Inflammatory macrophage (primary cell): ENCODE data around the gene OR51F2.
"Not testable (repeated sequence)": the region's sequence is repeated elsewhere in the genome, so short reads cannot be mapped to it uniquely, and the experiment has no call there.

ENCODE experiments used
- DNase-seq, 2 donors: peaks; one replicate each; pipeline ENCODE4 v3.0.0-alpha.2; 2020 to 2022
- total RNA-seq, 18 experiments: gene quantifications; one replicate each; lab custom pipeline; 2026; ENCODE audit warnings: mixed read lengths in 6 of 18, inconsistent platforms in 2 of 18; lab: John Stamatoyannopoulos, UW

The OR51F2 gene, protein sequence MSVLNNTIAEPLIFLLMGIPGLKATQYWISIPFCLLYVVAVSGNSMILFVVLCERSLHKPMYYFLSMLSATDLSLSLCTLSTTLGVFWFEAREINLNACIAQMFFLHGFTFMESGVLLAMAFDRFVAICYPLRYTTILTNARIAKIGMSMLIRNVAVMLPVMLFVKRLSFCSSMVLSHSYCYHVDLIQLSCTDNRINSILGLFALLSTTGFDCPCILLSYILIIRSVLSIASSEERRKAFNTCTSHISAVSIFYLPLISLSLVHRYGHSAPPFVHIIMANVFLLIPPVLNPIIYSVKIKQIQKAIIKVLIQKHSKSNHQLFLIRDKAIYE
- total RNA-seq = 0 to 0.07 (median 0) reads per million in 18 experiments

DNA sequence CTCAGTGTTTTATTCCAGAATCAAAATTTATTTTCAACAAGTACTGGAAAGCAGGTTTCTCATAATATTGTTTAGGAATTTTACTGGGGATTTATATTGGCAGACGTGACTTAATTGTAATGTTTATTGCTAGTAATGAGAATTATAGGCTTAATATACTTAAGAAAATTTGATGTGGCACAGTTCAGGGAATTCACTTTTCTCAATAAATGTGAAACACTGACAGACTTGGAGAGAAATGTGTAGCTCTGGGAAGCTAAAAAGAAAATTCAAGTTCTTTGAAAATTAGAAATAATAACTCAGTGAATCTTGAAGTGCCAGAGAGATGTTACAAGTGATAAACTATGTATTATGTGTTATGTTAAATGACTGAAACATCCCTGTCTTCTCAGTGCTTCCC lies at the start of gene OR51F2:
Gene OR51F2 (plus strand): TSS at position 301 of the 400 bp plus-strand sequence. CDS start 101 bp downstream, outside the sequence.
- DNase-seq = no peak

DNA sequence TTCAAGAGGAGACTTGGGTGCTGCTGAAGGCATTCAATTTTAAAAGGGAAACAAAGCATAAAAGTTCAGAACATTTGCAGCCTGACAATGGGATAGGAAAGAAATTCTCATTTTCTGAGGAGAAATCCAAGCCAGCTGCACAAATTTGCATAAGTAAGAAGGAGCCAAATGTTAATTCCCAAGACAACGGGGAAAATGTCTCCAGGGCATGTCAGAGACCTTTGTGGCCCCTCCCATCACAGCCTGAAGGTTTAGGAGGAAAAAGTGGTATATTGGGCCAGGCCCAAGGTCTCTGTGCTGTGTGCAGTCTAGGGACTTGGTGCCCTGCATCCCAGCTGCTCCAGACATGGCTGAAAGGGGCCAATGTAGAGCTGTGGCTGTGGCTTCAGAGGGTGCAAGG lies 38.7 kb upstream of the OR51F2 start:
- DNase-seq = no peak

DNA sequence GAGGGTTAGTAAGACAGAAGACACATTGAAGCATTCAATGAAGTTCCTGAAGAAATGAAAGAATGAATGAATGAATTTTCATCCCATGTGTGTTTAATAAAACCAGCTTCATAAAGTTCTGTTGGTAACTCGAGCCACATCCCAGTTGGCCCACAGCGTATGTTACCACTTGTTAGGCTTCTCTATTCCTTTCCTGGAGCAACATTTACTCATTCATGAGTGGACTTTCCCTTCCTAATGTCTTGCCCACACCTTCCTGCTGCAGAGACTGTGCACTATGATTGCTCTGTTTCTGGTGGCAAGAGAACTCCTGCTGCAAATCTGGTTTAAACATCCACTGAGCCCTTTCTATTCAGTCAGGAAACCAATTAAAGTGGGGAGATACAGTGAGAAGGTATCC lies 23.9 kb upstream of the OR51F2 start:
- no peak for DNase-seq

DNA sequence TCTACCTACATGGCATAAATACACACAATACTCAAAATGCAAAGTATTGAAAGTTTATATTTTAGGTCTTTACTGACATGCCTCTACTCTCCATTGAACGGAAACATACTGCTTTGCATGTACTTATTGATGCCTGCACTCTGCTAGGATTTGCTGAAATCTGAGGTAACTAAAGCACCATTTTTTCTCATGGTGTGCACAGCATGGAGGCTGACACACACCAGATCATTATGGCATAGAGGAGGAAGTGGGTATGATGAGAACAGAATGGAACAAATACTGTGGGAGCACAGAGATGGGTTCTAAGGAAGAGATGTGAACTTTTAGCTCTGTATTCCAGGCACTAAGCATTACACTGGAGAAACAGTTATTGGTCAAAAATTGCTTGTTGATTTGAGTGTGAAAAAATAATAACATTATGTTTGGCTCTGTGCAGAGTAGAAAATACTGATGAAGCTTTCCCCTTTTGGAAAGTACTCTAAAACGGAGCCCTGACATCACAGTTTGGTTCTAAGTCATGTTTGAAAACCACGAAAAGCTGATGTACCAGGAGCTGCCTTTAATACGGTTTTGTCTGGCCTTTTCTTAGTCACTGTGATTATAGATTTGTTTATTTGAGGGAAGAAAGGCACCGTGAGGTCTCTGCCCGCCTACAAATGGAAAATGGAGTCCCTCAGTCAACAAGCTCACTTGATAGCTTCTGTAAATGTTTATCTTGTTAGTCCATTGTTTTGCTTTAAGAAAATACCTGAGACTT lies 22.5 kb upstream of the OR51F2 start:
- DNase-seq = no peak

DNA sequence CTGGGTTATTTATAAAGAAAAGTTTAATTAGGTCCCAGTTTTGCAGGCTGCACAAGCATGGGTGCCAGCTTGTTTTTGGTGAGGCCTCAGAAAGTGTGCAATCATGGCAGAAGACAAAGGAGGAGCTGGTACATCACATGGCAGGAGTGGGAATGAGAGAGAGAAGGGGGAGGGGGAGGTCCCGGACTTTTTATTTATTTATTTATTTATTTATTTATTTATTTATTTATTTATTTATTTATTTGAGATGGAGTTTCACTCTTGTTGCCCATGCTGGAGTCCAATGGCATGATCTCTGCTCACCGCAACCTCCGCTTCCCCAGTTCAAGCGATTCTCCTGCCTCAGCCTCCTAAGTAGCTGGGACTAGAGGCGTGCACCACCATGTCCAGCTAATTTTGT lies 19.8 kb upstream of the OR51F2 start:
- DNase-seq = not testable (repeated sequence)

DNA sequence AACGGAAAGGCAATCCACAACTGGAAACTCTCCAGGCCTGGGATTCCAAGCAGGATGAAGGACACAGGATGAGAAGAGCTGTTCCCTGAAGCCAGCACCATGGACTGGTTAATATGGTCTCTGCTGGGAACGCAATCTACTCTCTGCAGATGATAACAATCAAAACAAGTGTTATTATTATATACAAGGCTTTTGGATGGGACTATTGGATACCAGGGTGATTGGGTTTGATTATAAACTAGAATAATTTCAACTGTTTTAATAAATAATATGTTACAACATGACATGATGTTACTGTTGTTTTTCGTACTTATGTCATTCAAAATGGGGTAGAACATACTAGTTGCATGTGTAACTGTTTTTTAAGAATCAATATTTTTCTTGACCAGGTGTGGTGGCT lies 16.8 kb upstream of the OR51F2 start, which contains the start of gene OR52R1:
Gene OR52R1 (minus strand): TSS at position 101 of the 400 bp plus-strand sequence. CDS start 0 bp downstream, at position 101.
- no peak for DNase-seq

DNA sequence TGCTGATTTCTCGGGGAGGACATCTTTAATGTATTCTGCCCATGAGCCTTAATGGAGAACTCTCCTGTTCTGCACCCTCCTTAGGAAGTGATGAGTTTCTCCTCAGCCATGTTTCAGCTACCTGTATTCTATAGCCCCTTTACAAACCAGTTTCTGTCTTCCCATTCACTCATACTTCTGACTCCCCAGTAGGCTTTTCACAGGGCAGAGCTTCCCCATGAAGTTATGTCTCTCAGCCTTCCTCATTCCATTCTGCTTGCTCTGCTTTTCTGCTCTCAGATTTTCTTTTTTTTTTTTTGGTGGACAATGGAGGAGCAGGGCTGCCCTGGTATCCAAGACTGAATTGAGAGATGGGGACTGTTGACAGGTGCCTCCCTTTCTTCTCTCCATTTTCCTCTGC lies 12.6 kb upstream of the OR51F2 start:
- no peak for DNase-seq

DNA sequence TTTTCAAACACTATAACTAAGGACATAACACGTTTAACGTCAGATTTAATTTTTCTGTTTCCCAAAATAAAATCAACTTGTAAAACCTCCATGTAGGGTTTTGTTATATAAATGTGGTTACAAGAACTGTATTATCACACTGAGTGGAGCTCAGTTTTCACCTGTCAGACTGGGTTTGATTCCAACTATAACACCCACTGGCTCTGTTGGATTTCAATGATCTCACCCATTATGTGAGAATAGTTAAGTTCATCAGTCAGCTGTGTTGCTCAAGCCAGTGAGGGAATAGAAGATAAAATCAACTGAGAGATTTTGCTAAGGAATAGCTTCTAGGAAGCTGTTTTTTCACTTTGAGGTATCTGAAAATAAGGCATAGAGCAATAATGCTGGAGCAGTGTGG lies 11.9 kb upstream of the OR51F2 start:
- DNase-seq = no peak

DNA sequence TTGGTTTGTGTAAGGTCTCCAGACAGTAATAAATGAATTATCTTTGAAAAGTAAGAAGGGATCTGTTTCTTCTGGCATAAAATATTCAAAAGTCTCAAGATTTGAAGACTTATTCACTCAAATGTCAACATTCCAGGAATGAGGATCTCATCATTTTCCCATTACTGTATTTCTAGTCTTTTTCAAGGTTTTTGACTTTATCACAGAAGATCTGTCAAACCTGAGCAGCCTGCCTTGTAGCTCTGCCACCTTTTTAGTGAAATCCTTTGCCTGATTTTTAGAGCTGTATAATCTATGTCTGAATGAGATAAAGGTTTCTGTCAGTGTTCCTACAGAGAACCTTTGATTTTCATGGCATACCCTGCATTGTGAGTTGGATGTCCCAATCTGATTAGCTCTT lies 4.0 kb downstream of the OR51F2 start:
- no peak for DNase-seq

DNA sequence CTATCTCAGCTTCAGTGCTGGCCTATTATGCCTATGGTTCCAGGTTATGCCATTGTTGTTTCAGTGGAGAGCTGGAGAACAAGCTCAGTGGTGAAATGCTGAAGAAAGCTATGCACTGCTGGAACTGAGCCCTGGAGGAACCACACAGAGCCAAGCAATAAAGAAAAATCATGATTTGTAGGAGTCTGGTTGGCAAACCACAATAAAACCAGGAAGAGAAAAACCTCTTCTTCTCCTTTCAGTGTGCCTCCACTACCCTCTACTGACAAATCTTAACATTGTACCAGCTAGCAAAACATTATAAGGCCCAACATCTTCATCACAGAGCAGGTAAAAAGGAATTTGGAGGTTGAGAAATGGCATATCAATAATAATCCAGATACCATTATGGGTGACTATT lies 5.3 kb downstream of the OR51F2 start:
- DNase-seq = no peak

DNA sequence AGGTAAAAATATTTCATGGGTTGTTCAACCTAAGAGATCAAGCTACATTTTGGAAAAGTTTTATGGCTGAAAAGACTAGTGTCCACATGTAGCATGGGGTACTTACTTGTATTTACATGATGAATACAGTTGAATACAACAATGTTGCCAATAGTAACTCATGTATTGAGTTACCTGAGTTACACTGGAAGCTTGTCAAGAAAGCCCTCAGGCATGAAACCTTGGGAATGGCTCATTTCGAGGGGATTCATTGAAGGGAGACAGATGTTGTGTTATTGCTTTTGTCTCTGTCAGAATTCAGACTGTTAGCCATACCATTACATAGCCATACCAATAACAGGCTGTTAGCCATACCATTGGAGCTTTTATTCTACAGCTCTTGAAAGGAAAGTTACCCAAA lies 9.2 kb downstream of the OR51F2 start:
- no peak for DNase-seq

DNA sequence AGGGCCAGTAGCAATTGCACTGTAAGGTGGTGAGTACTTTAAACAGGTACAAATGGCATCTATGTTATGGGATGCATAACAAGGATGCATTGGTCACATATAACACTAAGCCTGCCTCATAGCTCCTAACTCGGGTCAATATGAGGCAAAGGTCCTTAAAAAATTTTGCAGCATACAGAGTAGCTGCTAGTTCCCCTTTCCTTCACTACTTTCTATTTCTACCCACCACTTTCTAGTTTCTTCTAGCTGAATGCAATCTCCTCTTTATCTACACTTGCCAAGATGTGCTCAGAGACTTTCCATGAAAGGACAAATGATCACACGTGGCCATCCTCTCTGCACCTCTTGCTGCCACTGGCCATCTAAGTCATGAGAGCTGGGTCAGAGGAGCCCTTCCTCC lies 9.8 kb downstream of the OR51F2 start:
- no peak for DNase-seq

DNA sequence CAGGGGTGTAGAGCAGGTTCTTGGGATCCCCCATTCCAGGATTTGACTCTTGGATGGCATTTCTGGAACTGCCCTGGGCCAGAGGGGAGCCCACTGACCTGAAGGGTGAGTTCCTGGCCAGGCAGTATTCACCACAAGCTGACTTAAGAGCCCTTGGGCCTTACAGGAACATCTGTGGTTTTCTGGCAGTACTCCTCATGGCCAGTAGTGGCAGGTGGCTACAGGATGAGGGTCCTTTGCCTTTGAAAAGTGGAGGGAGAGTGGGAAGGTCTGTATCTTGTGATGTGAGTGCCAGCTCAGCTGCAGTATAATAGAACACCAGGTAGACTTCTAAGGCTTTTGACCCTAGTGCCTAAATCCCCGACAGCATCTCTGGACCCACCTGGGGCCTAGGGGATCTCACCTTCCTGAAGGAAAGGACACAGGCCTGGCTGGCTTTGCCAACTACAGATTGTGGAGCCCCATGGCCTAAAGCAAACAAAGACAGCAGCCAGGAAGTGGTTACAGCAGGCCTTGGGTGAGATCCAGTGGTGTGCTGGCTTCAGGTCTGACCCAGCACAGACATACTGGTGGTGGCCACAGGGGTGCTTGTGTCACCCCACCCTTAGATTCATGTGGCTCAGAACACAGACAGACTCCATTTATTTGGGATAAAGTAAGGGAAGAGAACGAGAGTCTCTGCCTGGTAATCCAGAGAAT lies 18.9 kb downstream of the OR51F2 start:
- DNase-seq = no peak

DNA sequence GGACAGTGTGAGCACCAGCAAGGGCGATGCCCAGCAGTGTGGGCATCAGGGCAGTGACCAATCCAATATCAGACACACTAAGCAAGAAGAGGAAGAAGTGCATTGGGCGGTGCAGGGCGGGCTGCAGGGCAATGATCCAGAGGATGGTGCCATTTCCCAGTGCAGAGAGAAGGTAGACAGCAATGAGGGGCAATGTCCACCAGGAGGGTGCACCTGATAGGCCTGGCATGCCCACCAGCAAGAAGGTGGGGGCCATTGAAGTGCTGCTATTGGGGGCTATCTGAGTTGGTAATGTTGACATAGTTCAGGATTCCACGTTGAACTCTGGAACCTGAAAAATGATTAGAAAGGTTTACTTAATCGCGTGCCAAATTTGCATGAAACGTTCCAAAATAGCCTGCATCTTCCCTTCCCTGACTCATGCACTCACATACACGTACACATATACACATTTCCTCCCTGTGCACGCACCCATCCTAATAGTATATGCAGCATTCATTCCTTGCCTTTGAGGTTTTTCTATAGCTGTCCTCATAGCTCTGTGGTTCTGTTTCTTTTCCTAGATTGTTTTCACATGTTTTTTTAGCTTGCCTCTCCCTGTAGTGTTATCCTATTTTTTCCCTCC lies 27.9 kb downstream of the OR51F2 start, which contains the start of gene OR51S1:
Gene OR51S1 (minus strand): TSS at position 301 of the 625 bp plus-strand sequence. CDS start 0 bp downstream, at position 301.
- DNase-seq = no peak

DNA sequence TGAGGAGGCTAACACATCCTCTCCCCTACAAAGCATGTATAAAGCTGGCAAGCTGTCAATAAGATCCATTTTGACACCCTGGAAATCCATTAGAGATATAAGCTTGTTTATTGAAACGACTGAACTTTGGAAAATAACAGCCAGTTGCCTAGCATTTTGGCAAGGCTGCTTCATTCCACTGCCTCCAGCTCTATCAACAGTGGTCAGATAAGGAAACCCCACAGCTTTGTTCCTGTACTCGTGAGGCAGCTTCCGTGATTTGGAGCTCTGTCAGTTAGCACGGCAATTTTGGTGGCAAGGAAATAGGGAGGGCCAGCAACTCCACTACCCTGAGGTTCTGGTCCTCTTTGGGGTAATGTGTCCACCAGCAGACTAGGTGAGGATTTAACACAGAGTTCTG lies 29.9 kb downstream of the OR51F2 start:
- DNase-seq = no peak

DNA sequence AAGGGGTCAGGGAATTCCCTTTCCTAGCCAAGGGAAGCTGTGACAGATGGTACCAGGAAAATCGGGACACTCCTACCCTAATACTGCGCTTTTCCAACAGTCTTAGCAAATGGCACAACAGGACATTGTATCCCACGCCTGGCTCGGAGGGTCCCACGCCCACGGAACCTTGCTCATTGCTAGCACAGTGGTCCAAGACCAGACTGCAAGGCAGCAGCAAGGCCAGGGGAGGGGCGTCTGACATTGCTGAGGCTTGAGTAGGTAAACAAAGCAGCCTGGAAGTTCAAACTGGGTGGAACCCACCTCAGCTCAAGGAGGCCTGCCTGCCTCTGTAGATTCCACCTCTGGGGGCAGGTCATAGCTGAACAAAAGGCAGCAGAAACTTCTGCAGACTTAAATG lies 33.2 kb downstream of the OR51F2 start:
- not testable (repeated sequence) for DNase-seq

DNA sequence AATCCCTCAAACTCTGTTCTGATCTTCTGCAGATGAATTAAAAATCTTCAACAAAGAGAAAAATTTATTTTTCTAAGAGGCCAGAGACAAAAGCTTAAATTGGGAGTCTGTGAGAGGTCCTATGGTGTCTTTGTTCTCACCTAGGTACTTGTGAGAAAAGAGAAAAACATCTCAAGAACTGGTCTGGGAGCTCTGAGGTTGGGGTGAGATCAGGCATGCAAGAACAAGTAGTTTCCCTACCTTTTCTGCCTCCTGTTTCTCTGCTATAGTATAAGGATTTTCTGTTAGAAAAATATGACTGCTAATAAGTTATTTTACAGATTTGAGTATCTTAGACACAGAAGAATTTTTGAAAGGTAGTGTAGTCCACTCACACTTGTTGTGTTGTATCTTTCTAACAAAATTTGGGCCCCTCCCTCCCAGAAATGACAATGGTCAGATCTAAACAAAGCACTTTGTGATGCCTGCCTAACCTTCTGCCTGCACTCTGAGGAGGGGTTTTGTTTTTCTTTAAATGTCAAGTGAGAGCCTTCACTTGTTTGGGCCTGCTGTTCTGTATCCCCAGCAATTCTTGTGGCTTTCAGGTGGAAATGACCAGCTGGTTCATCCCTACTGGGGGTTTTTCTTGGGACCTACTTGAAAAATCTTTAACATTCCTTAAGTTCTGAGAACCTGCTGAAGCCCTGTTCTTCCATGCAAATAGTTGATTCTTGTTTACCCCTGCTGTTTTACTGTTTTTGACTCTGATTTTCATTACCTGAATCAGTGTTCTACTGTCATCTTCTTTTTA lies 41.5 kb downstream of the OR51F2 start:
- DNase-seq = no peak

DNA sequence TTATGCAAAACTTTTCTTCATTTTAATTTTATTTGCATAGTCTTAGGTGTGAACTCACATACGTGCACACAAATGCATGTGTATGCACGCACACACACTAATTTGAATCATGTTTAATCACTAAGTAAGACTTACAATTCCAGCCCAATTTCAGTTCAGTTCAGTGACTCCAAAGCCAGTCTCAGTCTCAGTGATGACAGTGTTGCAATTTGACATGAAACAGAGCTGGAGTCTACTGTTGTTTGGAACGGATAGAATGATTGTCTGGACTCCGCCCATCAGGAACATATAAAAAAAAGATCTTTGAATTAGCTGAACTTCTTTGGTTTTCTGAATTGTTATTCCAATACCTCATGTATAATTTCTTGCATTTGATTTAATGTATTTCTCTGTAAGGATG lies 42.8 kb downstream of the OR51F2 start:
- no peak for DNase-seq

DNA sequence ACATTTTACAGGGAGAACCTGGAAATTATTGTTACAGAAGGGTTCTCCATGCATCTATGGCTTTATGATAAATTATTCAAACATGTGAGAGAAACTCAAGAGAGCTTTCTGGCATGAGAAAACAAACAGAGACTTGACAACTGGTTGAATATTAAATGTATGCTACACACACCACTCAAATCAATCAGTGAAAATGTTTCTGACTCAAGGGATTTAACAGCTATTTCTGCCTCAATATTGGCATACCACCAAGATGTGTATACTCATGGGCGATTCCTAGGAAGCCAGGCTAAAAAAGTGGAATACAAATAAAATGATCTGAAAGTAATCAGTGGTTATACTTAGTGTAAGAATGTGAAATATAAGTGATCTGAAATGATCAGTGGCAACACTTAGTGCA lies 44.7 kb downstream of the OR51F2 start:
- DNase-seq = no peak
